Middle frontal gyrus (tissue), 1 donor: Measurements from ENCODE around the gene RPS6KA2.

Source experiments
- DNase-seq: peaks from one replicate; pipeline ENCODE4 v3.0.0-alpha.2; 2015; ENCODE audit warnings: low spot score; ENCODE audit errors: extremely low spot score

Gene RPS6KA2

DNA sequence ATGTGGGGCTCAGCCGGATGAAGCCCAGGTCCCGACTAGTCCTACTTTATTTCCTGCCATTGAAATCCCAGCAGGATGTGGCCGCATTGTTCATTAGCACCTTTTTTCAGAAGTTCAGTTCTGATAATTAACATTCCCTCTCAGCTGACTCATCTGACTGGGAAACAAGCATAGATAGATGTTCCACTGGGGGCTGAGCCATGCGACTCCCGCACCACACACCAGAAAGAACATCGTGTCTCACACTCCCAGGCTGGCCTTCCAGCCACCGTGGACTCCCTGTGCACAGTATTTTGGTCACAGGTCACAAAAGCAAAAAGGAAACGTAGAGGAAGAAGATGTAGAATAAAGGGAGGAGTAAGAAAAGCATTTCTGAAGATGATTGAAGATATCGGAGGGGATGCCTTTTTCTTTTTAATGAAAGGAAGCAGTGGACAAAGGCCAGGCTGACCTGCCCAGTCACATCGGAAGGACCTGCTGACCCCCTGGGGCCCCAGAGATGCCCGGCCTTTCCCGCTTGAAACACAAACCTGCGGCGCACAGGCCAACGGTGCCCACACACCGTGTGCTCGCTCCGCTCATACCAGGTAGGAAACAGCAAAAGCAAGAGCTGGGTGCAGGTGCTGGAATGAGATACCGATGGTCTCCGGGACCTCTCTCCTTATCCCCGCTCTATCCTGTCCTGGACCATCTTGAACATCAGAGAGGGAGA lies 11.8 kb downstream of the RPS6KA2 start:
- no peak for DNase-seq

DNA sequence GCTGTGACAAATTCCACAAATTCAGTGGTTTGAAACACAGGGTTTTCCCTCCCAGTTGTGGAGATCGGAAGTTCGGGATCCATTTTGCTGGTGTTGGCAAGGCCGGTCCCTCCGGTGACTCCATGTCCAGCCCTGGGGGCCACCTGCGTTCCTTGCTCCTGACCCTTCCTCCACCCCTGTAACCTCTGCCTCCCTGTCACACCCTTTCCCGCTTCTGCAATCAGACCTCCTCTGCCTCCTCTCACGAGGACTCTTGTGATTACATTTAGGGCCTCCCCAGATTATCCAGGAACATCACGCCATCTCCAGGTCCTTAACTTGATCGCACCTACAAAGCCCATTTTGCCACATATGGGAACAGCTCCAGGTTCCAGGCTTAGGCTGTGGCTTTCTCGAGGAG lies 12.5 kb downstream of the RPS6KA2 start:
- no peak for DNase-seq

DNA sequence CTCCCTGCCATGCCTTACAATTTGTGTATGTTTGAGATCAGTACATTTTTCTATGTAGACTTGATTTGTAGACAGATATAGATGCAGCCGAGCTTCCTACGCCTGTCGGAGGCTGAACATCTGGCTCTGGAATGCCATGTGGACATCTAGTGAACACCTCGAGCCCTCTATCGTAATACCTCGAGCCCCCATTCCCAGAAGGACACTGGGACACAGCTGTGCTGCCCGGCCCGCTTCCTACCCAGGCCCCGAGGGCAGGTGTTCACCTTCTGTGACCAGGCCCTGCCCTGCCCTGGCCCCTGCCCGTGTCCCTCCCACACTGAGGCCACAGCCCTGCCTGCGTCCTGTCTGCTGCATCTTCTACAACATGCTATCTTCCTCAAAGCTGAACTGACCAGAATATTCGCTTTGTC lies 12.9 kb downstream of the RPS6KA2 start:
- no peak for DNase-seq

DNA sequence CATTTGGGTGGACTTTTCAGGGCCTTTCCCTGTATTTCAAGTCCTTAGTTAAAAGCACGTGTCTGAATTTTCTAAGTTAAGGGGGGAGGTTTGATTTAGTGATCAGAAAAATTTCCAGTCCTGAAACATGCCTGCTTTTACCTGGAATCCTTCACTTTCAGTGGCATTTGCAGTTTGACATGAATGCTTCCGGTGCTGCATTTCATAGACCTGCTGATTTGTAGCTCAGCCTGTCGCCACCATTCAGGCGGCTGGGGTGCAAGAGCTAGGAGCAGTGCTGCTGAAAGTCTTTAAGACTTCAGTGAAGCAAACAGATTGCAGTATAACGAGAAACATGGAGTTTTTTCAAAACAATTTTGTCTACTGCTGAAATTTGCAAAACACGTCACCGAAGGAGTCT lies 14.0 kb downstream of the RPS6KA2 start:
- DNase-seq, result no peak

DNA sequence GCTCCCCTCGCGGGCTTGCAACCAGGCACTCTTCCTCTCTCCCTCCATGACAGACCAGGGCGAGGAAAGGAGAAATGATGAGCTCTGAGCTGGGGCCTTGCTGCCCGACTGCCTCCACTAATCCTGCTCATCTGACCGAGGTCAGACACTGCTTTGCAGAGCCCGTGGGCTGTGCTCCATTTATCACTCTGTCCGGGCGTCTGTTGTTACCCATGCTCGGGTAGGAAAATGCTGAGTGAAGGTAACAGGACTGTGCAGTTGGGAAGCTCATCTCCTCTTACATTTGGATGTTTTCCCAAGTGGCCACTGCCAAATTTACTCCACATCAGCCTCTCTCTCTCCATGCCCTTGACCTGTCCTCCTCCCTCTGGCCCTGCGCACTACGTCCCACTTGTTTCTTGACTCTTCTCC lies 14.6 kb downstream of the RPS6KA2 start:
- no peak for DNase-seq

DNA sequence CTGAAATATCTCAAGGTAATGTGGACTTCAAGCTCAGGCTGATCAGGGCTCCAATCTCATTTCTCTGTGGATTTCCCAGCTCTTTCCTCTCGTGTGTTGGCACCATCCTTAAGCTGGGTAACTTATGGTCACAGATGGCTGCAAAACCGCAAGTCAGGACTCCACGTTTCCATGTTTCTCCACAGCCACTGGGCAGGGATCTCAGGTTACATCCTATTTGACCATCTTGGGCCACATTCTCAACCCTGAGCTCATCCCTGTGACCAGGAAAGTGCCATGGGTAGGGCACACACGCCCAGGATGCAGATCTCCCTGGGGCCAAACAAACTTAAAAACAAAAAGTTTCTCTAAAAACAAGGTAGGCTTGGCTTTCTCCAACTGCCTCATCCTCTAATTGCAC lies 15.4 kb downstream of the RPS6KA2 start:
- no peak for DNase-seq

DNA sequence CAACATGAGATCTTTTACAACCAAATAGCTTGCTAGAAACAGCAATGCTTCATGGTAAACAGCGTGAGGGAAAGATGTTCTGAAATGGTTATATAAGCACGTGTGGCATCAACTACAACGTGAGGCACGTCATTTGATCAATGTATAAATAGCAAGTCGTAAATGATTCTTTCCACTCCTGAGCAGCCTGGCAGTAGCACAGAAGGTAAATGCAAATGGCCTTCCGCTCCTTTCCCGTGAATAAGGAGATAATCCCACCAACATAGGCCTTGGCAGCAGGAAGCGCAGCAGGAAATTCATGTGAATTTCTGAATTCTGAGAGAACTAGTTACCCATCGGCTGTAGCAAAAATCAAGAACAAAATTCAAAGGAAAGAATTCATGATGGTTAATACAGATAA lies 17.0 kb downstream of the RPS6KA2 start:
- no peak for DNase-seq

DNA sequence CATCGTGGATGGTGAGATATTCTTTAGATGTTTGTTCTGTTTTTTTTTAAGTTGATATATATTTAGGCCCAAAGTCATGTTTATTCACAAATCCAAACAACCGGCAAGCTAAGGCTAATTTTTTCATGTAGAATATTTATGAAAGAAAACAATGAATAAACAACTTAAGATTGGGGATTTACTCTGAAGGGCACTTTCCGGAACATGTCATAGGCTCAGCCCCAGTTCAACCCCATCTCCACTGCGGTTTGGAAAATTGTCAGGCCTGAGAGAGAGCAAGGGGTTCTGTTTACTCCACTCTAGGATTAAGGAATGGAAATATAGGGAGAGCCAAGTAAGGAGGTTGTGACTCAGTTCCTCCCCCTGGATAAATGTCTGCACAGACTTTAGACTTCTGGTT lies 18.3 kb downstream of the RPS6KA2 start:
- no peak for DNase-seq

DNA sequence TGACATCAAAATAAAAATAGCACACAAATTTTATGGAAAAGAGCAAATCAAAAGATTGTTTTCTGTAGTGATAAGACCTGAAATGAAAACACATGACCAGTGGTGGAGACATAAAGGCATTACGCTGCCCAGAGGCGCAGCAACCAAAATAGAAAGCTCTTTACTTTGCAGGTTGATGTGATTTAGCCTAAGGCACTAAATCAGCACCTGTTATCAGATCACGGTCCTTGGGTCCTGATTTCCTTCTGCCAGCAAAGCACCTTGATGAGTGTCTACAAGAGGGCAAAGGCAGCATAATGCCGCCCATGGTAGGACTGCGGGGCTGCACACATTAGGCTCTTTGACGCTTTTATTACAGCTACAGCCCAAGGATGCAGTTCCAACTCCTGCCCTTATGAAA lies 21.3 kb downstream of the RPS6KA2 start:
- DNase-seq, result no peak

DNA sequence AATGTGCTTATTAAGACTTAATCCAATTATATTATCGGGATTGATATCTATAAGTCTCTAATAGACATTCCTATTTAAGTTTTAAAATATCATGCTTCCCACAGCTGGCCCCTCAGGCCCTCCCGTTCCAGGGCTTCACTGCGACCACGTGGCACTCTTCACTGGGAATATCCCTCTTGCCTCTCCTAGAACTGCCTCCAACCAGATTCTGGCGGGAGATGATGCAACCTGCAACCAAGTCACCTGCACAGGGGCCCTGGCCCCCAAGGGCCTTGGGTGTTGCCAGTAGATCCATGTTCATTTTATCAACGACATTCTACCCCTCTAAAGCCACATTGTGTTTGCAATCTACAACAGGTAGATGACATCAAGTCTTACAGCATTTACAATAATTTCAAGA lies 22.1 kb downstream of the RPS6KA2 start:
- DNase-seq, result no peak

DNA sequence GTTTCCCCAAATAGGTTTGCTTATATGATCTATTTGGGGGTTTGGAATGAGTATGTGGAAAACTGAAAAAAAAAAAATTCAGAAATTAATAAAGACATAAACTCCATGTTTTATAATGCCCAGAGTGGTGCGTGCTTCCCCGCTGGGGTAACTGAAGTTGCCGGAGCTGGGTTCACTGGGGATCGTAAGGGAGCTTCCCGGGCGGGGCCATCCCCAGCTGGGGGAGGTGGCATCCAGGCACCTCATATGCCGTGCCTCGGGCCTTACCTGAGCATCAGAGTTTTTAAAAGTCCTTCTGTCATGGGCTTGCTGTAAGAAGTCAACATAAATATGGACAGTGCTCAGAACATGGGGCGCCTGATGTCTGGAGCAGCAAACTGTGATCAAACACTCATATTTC lies 22.7 kb downstream of the RPS6KA2 start:
- DNase-seq, result no peak

DNA sequence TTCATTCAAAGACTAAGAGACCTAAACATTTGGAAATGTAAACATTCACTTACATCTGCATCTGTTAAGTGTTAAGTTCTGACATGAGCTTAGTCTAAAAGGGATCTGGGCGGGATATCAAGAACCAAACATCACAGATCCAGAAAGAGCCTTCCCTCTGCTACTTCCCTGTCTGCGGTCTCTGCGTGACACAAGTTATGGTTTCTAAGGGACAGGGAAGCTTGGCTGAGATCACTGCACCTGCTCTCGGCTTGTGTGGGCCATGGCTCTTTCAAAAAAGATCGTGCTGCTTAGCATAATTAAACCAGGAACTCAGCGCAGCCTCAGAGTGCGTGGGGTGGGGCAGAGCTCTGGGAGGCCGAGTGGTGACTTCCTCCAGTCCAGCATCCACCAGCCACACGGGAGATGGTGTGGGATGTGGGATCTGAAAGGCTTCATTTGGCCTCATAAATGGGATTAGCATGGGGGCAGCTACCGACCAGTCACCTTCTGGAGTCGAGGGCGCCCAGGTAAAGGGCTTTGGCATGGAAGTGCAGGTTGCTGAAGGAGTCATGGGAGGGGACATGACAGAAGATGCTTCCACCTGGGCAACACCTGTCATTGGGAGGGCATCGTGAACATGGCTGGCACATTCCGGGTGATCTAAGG lies 23.9 kb downstream of the RPS6KA2 start:
- no peak for DNase-seq

DNA sequence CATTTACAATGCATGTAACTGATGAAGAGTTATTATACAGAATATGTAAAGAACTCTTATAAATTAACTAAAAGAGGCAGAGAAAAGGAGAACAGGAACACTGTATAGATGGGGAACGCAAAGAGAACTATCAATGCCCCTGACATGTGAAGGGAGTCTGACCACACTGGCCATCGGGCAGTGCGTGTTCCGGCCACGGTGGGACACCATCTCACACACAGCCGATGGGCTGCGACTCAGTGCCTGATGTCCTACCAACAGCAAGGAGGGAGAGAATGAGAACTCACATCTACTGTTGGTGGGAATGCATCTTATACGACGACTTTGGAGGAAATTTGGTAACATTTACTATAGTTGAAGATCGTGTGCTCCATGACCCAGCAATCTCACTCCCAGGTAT lies 25.1 kb downstream of the RPS6KA2 start:
- DNase-seq, result no peak

DNA sequence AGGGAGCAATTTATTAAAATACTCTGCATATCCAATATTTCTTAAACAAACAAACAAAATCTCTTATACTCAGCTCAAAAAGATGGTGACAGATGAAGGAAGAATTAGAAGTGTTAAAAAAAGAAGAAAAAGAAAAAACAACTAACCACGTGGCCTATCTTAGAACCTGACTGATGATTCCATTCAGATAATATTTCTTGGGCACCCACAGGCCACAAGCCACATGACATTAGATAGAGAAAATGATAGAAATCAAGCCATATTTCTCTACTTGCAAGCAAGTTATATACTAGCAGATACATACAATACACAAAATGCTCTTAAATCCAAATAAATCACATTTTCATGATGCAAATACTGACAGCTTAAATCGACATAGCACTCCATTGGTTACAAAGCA lies 26.1 kb downstream of the RPS6KA2 start:
- no peak for DNase-seq

DNA sequence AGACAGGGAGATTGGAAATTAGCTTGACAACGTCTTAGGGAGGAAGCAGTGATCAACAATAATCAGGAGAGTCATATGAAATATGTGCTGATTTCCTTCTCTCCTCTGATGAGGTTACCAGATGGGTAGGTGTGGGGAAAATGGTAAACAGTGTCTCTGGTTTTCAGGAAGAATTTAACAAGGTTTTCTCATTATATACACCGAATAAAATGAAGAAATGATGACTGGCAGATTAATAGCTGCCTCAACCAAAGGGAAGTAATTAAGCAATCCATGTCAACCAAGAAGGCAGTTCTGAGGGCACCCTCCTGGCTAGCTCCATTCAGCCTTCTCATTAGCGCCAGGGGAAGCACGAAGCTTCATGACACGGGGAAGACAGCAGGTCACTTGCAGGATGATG lies 27.8 kb downstream of the RPS6KA2 start:
- DNase-seq, result no peak

DNA sequence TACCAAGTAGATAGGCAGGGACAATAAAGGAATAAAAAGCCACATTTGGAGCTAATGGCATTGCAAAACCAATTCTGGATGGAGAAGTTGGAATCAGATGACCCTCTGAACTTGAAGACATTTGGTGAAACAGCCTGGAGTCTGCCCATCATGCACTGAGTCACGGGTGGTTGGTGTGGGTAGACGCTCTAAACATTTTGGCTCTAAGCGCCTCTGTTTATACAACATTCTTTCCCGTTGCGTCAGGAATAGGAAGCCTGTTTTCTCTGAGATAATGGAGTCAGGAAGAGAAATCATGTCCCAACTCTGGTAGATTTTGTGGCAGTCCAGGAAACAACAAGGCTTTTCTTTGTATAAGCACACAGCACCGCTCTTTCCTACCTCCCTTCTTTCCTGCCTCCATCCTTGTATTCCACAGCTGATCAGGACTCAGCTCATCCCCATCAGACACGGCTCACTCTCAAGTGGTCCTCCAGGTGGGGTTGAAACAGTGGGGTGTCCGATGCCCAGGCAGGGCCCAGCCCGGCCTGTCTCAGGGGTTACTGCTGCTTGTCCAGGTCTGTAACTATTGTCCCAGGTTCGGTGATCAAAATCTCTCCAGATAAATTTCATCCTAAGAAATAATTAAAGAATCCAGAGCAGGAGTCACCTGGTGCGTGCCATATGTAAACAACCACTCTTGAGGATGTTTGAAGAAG lies 28.5 kb downstream of the RPS6KA2 start:
- DNase-seq, result no peak

DNA sequence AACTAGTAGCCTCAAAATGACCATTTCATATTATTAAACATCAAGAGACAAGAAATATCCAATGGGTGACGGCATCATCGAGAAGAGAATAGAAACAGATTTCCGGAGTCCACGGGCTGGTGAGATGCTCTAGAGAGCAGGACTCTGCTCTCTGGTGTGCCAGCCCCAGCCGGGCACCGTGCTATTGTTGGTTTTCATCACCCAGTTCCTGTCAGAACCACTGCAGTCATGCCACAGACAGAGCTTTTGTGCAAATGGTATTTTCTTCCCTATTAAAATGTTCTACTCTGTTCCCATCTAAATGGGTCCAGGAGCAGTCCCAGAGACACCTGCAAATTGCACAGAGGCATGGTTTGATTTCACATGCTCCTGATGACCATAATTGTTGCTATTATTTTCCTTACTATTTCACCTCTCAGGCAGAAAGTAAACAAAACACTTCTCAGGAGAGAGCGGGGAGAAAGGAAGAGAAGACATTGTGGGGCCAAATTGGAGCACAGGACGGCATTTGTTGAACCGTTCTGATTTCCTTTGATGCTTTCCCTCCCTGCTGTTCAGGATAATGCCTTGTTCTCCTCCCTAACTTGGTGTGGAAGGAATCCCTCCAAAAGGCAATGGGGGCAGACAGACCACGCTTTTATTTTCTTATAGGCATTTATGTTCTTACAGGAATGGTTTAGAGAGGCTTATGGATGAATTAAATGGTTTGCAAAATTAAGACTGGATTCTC lies 29.2 kb downstream of the RPS6KA2 start:
- DNase-seq, result no peak

DNA sequence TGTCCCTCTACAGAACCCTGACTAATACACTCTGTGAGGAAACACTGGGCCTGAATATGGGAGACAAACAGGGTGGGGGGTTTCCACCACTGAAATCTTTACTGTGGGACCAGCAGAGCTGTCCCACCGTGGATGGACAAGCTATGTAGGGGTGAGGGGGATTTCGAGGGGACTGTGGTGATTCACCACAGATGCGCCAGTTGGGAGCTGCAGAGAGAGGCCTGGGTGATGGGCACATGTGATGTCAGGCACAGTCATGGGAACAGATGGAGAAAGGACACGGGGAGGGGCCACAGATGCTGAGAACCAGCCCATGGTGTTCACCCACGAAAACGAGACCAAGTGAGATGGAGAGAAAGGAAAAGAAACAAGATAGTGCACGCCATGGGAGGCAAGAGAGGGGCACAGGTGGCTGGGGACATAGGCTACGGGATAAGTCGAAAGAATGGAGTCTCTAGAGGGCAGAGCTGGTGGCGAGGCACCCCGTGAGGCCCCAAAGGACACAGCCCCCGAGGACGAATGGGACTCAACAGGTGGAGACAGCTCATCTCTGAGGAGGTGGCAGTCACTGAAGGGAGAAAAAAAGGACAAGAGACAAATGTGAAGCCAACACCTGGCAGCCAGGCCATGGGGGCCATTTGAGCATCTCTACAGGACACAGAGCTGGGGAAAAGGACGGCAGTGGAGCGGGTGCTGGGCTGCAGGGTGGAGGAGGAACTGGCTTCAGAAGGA lies 30.1 kb downstream of the RPS6KA2 start:
- DNase-seq, result no peak

DNA sequence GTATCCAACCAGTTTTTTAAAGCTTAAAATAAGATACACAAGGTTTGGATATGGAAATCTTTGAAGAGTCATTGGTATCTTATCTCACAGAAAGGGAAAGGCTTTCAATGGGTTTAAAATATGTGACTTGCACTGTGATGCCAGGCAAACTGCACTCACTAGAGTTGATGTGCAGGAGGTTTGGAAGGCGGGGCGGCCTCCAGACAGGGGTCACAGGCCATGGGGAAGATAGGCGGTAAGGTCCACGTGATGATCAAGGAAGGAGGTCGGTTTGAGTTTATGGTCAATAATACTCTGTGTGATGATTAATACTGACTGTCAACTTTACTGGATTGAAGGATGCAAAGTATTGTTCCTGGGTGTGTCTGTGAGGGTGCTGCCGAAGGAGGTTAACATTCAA lies 31.1 kb downstream of the RPS6KA2 start:
- DNase-seq, result no peak

DNA sequence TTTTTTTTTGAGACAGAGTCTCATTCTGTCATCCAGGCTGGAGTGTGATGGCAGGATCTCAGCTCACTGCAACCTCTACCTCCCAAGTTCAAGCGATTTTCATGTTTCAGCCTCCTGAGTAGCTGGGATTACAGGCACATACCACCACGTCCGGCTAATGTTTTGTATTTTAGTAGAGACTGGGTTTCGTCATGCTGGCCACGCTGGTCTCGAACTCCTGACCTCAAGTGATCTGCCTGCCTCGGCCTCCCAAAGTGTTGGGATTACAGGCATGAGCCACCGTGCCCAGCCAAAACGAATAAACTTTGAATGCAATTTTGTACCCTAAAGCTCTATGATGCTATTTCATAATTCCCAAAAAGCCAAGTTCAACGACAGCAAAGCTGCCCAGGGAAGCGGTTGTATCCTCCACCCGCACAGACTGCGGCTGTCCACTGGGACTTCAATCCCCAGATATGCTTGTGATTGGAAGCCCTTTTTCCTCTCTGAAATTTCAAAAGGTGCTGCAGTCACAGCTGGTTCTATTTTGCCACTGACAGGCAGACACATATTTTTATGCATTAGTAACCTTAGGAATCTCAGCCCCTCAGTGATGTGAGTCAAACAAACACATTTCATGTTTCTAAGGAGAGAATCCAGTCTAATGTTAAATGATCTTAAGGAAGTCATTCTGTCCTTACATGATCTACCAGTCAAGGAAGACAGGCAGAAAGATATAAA lies 31.8 kb downstream of the RPS6KA2 start:
- DNase-seq, result no peak

DNA sequence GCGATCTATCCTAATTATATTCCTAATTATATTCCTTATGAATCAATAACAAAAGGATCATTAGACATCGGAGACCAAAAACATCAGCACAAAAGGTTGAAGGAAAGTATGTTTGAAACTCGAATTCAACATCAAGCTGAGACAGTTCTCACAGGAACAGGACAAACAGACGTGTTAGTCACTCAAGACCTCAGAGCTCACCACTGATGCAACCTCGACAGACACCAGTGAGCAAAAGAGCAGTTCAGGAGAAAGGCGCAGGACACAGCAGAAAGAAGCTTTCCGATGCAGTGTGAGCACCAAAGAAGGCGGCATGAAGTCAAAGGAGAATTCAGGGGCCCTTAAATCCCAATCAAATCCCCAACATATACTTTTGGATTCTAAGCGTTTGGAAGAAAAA lies 34.2 kb downstream of the RPS6KA2 start:
- DNase-seq, result no peak
